SK-N-SH treated with all-trans-retinoic acid at 6 μM for 48 hours (cell line): ENCODE measurements around the gene TRIM6.

Experiments used
- ATAC-seq: fragments of 200-7000 bp; cut with Tn5 transposase; 3 replicates; pipeline ENCODE4 v1.9.1; 2020; ENCODE audit warnings: mild to moderate bottlenecking, moderate library complexity
- ARNTL ChIP-seq: fragments of 450-650 bp; formaldehyde crosslinking; IDR thresholded peaks from 2 replicates; pipeline ENCODE4 v1.5.0; 2020; ENCODE audit warnings: low read depth, mild to moderate bottlenecking, moderate library complexity, borderline replicate concordance
- BACH2 ChIP-seq: fragments of 250-450 bp; sonication (Bioruptor Pico); IDR thresholded peaks from 2 replicates; pipeline ENCODE4 v1.9.0; 2021; ENCODE audit warnings: mild to moderate bottlenecking, borderline replicate concordance
- CREB5 ChIP-seq: fragments of 250-450 bp; sonication (Bioruptor Pico); IDR thresholded peaks from 2 replicates; pipeline ENCODE4 v1.5.1; 2020; ENCODE audit warnings: low read depth, mild to moderate bottlenecking, moderate library complexity
- CSDC2 ChIP-seq: fragments of 250-450 bp; sonication (Bioruptor Pico); IDR thresholded peaks from 2 replicates; pipeline ENCODE4 v1.5.0; 2020; ENCODE audit warnings: mild to moderate bottlenecking, moderate library complexity
- CSRNP3 ChIP-seq: fragments of 250-450 bp; sonication (Bioruptor Pico); IDR thresholded peaks from 2 replicates; pipeline ENCODE4 v1.5.1; 2021; ENCODE audit warnings: mild to moderate bottlenecking, moderate library complexity
- ESRRG ChIP-seq: fragments of 250-450 bp; sonication (Bioruptor Pico); IDR thresholded peaks from 2 replicates; pipeline ENCODE4 v1.6.1; 2021; ENCODE audit warnings: mild to moderate bottlenecking
- GLIS3 ChIP-seq: fragments of 250-450 bp; sonication (Bioruptor Pico); IDR thresholded peaks from 2 replicates; pipeline ENCODE4 v1.5.0; 2020; ENCODE audit warnings: mild to moderate bottlenecking, moderate library complexity
- ISL1 ChIP-seq: fragments of 250-450 bp; sonication (Bioruptor Pico); IDR thresholded peaks from 2 replicates; pipeline ENCODE4 v2.1.2; 2022; ENCODE audit warnings: mild to moderate bottlenecking, moderate library complexity
- OSR1 ChIP-seq: fragments of 250-450 bp; sonication (Bioruptor Pico); IDR thresholded peaks from 2 replicates; pipeline ENCODE4 v1.8.0; 2022; ENCODE audit warnings: moderate library complexity, mild to moderate bottlenecking, inconsistent platforms
- POU6F1 ChIP-seq: fragments of 250-450 bp; sonication (Bioruptor Pico); IDR thresholded peaks from 2 replicates; pipeline ENCODE4 v1.8.0; 2021; ENCODE audit warnings: low read depth, mild to moderate bottlenecking, moderate library complexity, borderline replicate concordance
- PPARA ChIP-seq: fragments of 250-450 bp; sonication (Bioruptor Pico); IDR thresholded peaks from 2 replicates; pipeline ENCODE4 v1.5.0; 2020; ENCODE audit warnings: mild to moderate bottlenecking, borderline replicate concordance
- RARB ChIP-seq: fragments of 250-450 bp; sonication (Bioruptor Pico); IDR thresholded peaks from 2 replicates; pipeline ENCODE4 v1.8.0; 2021; ENCODE audit warnings: mild to moderate bottlenecking, moderate library complexity
- SNAI2 ChIP-seq: fragments of 250-450 bp; sonication (Bioruptor Pico); IDR thresholded peaks from 2 replicates; pipeline ENCODE4 v1.5.0; 2020; ENCODE audit warnings: mild to moderate bottlenecking, moderate library complexity
- TCF4 ChIP-seq: fragments of 250-450 bp; sonication (Bioruptor Pico); IDR thresholded peaks from 2 replicates; pipeline ENCODE4 v1.8.0; 2021; ENCODE audit warnings: mild to moderate bottlenecking, moderate library complexity, borderline replicate concordance
- TSHZ2 ChIP-seq: fragments of 250-450 bp; sonication (Bioruptor Pico); IDR thresholded peaks from 2 replicates; pipeline ENCODE4 v1.5.0; 2020; ENCODE audit warnings: mild to moderate bottlenecking, moderate library complexity
- ZFP3 ChIP-seq: fragments of 250-450 bp; sonication (Bioruptor Pico); IDR thresholded peaks from 2 replicates; pipeline ENCODE4 v1.5.0; 2020; ENCODE audit warnings: mild to moderate bottlenecking, moderate library complexity
- ZFP30 ChIP-seq: fragments of 450-650 bp; formaldehyde crosslinking; IDR thresholded peaks from 2 replicates; pipeline ENCODE4 v1.5.0; 2022; ENCODE audit warnings: mild to moderate bottlenecking, moderate library complexity
- ZNF565 ChIP-seq: fragments of 450-650 bp; formaldehyde crosslinking; conservative IDR thresholded peaks from 2 replicates; pipeline ENCODE4 v1.5.0; 2020; ENCODE audit warnings: low read depth, mild to moderate bottlenecking, moderate library complexity
- ZNF70 ChIP-seq: fragments of 450-650 bp; formaldehyde crosslinking; IDR thresholded peaks from 2 replicates; pipeline ENCODE4 v1.5.0; 2020; ENCODE audit warnings: mild to moderate bottlenecking, moderate library complexity
- ZNF8 ChIP-seq: fragments of 450-650 bp; formaldehyde crosslinking; IDR thresholded peaks from 2 replicates; pipeline ENCODE4 v1.5.0; 2020; ENCODE audit warnings: mild to moderate bottlenecking, moderate library complexity

Gene TRIM6

GRCh38 chr11:5564259-5565019, 32.0 kb upstream of the TRIM6 start (continued):
- TF ChIP-seq OSR1 (CRISPR knock-in tag) = no peak

- TF ChIP-seq GLIS3 (CRISPR knock-in tag) (no peak), CREB5 (no peak), ISL1 (CRISPR knock-in tag) (no peak), ZFP3 (CRISPR knock-in tag) (no peak), ZNF70 (CRISPR knock-in tag) (no peak), BACH2 (CRISPR knock-in tag) (no peak), SNAI2 (CRISPR knock-in tag) (no peak), ZNF8 (no peak), CSRNP3 (no peak), ZFP30 (CRISPR knock-in tag) (no peak), TSHZ2 (CRISPR knock-in tag) (no peak), ESRRG (no peak), POU6F1 (no peak), TCF4 (CRISPR knock-in tag) (no peak), OSR1 (CRISPR knock-in tag) (no peak), CSDC2 (CRISPR knock-in tag) (no peak), ARNTL (no peak)
- TF ChIP-seq, all 23 proteins: peak for 0
- no peak for ATAC-seq
Observed at GRCh38 chr11:5574654-5575053, 21.8 kb upstream of the TRIM6 start.

- TF ChIP-seq TCF4 (CRISPR knock-in tag) (no peak), PPARA (CRISPR knock-in tag) (no peak), ARNTL (no peak), ZNF565 (CRISPR knock-in tag) (no peak), POU6F1 (no peak), ZNF70 (CRISPR knock-in tag) (no peak), RARB (CRISPR knock-in tag) (no peak)
- no peak for ATAC-seq
Observed at GRCh38 chr11:5575152-5575551, 21.3 kb upstream of the TRIM6 start.

- no peak for ATAC-seq
- TF ChIP-seq ARNTL (no peak), TSHZ2 (CRISPR knock-in tag) (no peak), SNAI2 (CRISPR knock-in tag) (no peak), OSR1 (CRISPR knock-in tag) (no peak), GLIS3 (CRISPR knock-in tag) (no peak), POU6F1 (no peak), ISL1 (CRISPR knock-in tag) (no peak), BACH2 (CRISPR knock-in tag) (no peak), ESRRG (no peak), CSDC2 (CRISPR knock-in tag) (no peak)
Observed at GRCh38 chr11:5577101-5577500, 19.3 kb upstream of the TRIM6 start.
